ENCODE results near the gene SLC29A2.
"Not testable (repeated sequence)": the region's sequence is repeated elsewhere in the genome, so short reads cannot be mapped to it uniquely, and the experiment has no call there.

Gene SLC29A2

DNA sequence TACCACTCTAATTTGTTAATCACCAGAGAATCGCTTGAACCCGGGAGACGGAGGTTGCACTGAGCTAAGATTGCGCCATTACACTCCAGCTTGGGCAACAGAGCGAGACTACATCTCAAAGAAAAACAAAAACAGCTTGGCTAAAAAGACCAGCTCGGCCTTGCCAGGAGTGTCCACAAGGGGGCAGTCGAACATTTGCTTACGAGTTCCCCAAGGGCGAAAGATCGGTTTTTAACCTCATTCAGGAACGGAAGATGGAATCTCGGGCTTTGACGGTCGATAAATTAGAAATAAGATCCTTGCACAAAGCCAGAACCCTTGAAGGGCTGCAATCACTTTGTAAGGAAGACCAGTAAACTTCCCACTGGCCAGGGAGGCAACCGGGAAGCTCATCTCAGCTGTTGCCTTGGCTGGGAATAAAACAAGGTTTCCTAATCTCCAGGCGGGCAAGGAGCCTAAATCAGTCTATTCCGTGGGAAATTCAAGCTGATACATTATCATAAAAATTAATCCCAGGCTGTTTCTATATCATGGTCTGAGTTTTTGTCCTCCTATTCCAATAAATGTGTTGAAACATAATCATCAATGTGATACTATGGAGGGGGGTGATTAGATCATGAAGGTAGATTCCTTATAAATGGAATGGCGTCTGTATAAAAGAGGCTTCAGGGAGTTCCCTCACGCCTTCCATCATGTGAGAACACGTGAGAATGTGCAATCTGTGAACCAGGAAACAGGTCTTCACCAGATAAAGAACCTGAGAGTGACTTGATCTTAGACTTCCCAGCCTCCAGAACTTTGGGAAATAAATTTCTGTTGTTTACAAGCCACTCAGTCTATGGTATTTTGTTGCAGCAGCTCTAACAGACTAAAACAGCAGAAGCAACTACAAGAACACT is 14.9 kb upstream of the SLC29A2 start:
- DNase-seq (ENCODE audit: low read depth) = peak; percentile 41

GRCh38 chr11:66384316-66384715 is 12.8 kb upstream of the SLC29A2 start:
- DNase-seq (ENCODE audit: low read depth) = not testable (repeated sequence)

- DNase-seq (ENCODE audit: low read depth) = not testable (repeated sequence)
These were observed 8.7 kb upstream of the SLC29A2 start for GRCh38 chr11:66380264-66380663.

DNA sequence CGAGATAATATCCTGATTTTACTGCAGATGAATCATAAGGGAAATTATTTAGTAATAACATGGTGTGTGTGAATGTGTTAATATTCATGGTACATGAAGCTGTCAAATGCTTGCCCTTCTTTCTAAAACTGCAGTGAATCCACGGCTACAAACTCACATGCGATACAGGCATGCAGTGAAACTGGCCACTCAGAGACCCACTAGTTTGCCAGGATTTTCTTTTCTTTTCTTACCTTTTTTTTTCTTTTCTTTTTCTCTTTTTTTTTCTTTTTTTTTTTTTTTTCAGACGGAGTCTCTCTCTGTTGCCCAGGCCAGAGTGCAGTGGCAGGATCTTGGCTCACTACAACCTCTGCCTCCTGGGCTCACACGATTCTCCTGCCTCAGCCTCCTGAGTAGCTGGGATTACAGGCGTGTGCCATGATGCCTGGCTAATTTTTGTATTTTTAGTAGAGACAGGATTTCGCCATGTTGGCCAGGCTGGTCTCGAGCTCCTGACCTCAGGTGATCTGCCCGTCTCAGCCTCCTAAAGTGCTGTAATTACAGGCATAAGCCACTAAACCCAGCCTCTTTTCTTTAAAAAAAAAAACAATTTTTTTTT is 2.2 kb upstream of the SLC29A2 start:
- DNase-seq (ENCODE audit: low read depth) = not testable (repeated sequence)

DNA sequence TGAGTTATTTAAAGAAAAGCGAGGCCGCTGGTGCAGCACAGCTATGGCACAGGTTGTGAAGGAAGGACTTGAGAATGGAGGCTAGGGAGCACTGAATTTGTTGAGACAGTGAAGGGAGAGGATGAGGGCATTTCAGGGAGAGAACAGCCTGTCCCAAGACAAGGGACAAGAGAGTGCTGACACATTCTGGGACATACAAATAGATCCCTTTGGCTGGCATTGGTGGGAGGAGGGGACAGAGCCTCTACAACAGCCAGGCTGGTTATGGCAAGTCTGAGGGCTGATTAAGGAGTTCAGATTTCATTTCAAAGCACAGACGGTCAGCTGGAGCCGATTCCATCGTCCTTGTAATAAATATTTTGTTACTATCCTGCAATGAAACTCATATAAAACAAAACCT is 1.7 kb upstream of the SLC29A2 start:
- DNase-seq (ENCODE audit: low read depth) = no peak

GRCh38 chr11:66369073-66369894 is 2.3 kb downstream of the SLC29A2 start:
- no peak for DNase-seq (ENCODE audit: low read depth)

DNA sequence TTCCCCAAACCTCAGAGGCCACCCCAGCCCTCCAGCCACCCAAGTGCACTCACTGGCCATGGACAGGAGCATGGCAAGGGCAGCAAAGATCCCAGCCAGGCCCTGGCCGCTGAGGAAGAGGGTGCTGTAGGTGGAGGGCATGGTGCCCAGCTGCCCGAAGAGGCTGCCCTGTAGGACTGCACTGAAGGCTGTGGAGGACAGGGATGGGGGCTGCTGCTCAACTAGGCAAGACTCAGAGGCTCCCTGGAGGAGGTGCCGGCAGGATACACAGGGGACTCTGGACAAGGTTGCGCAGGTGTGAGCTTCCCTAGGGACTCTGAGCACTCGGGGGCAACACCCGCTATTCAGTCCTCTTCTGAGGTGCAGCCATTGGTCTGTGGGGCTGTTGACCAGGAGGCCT is 3.1 kb downstream of the SLC29A2 start:
- DNase-seq (ENCODE audit: low read depth) = no peak

DNA sequence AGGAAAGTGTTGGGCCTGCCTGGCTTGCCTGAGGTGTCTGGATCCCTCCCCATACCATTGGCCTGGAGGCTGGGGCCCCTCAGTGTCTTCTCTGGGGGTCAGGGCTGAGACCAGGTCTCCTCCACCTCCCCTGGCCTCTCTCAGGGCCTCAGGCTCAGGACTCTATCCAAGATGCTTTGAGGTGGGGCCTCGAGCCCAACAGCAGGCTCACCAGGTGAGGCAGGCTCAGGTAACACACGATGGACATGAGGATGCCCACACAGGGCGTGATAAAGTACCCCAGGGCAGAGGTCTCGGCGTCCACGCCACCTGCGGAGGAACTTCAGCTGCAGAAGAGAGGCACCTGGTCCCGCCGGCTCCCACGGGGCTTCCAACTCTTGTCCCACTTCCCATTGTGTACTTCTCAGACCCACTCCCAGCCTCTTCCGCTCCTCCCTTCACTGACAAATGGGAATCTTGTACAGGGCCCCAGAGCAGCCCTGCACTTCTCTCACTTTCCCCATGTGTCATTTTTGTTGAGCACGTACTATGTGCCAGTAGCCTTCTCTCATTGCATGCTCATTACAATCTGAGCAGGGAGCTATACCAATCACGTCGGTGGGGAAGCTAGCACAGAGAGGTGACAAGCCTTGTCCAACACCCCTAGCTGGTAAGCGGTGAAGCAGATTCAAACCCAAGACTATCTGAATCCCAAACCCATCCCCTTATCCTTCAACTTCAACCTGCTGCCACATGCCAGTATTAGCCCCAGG is 3.8 kb downstream of the SLC29A2 start:
- no peak for DNase-seq (ENCODE audit: low read depth)

DNA sequence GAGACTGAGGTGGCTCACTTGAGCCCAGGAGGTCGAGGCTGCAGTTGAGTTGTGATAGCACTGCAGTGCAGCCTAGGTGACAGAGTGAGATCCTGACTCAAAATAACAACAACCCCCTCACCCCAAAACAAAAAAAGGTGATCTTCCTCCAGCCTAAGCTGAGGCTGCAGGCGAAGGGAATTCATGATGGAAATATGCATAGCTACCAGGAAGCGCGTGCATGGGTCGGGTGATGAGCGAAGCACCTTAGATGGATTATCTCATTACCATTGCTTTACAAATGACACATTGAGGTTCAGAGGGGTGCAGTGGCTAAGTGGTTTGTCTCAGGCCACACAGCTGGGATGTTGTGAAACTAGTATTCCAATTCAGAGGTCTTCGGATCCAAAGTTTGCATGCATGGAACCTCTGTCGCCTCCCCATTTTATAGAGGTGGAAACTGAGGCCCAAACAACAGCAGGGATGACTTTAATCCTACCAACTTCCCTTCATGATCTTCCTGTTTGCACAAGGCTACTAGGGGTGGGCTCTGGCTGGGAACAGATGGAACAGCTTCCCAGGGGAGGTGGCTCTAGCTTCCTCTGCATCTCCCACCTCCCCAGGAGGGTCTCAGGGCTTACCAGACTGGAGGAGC is 4.6 kb downstream of the SLC29A2 start:
- DNase-seq (ENCODE audit: low read depth) = no peak

GRCh38 chr11:66365711-66366619 is 5.6 kb downstream of the SLC29A2 start:
- no peak for DNase-seq (ENCODE audit: low read depth)

GRCh38 chr11:66365166-66365565 is 6.4 kb downstream of the SLC29A2 start:
- no peak for DNase-seq (ENCODE audit: low read depth)

- DNase-seq (ENCODE audit: low read depth) = peak; percentile 12
These were observed 7.6 kb downstream of the SLC29A2 start for GRCh38 chr11:66363805-66364535.

- no peak for DNase-seq (ENCODE audit: low read depth)
These were observed 8.4 kb downstream of the SLC29A2 start for GRCh38 chr11:66363187-66363601.

DNA sequence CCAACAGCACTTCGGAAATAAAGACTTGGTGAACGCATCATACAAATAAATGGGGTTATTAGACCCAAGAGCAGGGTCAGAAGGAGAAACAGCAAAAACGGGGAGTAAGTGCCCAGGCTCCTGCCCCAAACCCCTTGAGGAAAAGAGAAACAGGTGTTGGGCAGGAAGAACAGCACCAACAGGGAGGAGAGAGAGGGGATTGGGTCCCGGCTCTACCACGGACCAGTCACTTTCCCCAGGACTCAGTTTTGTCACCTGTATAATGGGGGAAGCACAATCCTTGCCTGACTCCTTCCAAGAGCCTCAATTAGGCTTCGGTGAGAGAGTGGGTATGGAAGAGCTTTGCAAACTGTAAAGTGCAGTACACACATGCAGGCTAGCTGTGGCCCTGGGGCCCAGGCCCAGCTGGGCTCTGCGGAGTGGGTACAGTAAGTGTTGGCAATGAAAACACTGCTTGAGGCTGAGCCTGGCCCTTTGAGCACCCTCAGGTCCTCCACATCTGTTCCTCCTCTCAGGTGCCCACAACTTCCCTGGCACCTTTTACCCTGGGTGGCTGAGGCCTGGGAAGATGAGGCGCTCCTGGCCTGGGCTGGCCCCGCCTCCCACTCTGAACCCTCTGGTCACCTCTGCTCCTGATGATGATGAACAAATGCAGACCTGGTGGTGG is 8.9 kb downstream of the SLC29A2 start:
- DNase-seq (ENCODE audit: low read depth) = no peak

DNA sequence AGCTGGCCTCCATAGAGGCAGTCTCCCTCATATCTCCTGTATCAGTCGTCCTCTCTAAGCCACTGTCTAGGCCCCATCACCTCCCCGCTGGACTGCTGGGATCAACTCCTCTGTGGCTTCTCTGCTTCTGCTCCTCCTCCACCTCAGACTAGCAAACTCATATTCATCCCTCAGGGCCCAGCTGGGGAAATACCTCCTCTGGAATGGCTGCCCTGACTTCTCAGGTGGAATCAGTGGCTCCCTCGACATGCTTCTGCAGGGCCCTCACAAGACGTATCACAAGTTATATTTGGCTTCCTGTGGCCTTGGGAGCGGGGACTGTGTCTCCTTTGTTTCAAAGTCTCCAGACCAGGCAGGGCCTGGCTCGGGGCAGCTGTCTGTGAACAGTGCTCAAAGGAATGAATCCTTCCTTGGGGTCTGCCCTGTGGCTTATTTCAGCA is 10.0 kb downstream of the SLC29A2 start:
- DNase-seq (ENCODE audit: low read depth) = no peak

DNA sequence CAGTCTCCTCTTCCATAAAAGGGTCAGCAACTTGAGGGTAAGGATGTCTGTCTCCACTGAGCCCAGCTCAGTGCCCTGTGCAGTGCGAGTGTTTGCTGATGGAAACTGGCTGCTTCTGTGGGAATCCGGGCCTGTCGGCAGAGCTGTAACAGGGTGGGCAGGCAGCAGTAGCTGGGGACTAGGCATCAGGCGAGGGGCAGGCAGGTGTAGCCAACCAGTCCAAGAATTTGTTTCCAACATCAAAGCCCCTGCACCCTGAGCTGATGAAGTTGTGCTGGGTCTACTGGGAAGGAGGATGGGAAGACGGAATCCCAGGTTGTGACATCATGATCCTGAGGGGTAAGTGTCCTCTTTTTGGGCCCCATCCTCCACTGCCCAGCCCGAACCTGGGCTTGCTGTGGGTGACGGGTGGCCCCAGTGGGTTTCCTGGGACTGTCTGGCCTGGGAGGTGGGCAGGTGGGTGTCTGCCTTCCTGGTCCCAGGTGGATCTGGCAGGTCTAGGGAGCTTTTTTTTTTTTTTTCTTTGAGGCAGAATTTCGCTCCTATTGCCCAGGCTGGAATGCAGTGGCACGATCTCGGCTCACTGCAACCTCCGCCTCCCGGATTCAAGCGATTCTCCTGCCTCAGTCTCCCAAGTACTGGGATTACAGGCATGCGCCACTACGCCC is 11.0 kb downstream of the SLC29A2 start:
- DNase-seq (ENCODE audit: low read depth) = no peak

DNA sequence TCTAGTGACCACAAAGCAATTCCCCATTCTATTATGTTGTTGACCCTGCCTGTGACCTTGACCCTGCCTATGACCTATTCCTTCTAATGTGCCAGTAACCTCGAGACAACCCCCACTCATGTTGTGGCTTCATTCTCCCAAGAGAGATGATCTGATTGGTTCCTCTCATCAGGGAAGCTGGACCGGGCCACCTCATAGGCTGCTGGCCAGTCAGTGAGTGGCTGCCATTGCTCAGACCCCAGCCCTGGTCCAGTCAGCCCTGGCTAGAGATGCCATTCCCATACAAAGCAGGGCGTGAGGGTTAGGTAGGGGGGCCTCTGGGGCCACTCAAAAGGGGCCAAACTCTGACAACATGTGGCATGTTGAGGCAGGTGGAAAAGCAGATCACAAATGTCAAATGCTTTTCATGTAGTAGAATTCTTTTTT is 11.9 kb downstream of the SLC29A2 start:
- no peak for DNase-seq (ENCODE audit: low read depth)

DNA sequence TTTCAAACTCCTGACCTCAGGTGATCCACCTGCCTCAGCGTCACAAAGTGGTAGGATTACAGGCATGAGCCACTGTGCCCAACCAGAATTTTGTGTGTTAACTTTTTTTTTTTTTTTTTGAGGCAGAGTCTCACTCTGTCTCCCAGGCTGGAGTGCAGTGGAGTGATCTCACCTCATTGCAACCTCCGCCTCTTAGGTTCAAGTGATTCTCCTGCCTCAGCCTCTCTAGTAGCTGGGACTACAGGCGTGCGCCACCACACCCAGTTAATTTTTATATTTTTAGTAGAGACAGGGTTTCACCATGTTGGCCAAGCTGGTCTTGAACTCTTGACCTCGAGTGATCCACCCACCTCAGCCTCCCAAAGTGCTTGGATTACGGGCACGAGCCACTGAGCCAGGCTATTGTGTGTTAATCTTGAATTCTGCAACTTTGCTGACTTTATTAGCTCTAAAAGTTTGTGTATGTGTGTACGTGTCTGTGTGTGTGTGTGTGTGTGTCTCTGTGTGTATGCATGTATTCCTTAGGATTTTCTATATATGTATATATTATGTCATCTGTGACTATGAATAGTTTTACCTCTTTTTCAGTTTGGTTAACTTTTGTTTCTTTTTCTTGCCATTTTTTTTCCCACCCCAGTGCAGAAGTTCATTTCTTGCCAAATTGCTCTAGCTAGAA is 20.9 kb downstream of the SLC29A2 start:
- not testable (repeated sequence) for DNase-seq (ENCODE audit: low read depth)
